ENCODE results near the gene GIMAP2. TPM values are rescaled to one million over a fixed set of nuclear protein-coding genes. Genes with fewer than 3 reads are reported as not detected.
"Not testable (repeated sequence)": the region's sequence is repeated elsewhere in the genome, so short reads cannot be mapped to it uniquely, and the experiment has no call there.

GIMAP2 gene
- 29.7 TPM for polyA plus RNA-seq (2012; ENCODE audit: missing spikeins)

- FAIRE-seq (peak; percentile 93), DNase-seq (ENCODE audit: insufficient read length) (no peak)
- no peak for TF ChIP-seq POLR2A (IDR thresholded peaks at IDR 0.05; ENCODE audit: low read depth, low read length)
- TF ChIP-seq POLR2AphosphoS5 (IDR thresholded peaks at IDR 0.05; ENCODE audit: low read depth, low read length), result no peak
- TF ChIP-seq TAF1 (IDR thresholded peaks at IDR 0.05; ENCODE audit: borderline replicate concordance, low read depth, low read length), result no peak
Observed at GRCh38 chr7:150685219-150686029, at the start of gene GIMAP2. GIMAP2 (plus strand) TSS chr7:150685706; CDS start chr7:150687060, 1,354 bp downstream.

GRCh38 chr7:150641854-150642253, 43.7 kb upstream of the GIMAP2 start:
- no peak for TF ChIP-seq TAF1 (IDR thresholded peaks at IDR 0.05; ENCODE audit: borderline replicate concordance, low read depth, low read length)
- no peak for TF ChIP-seq POLR2AphosphoS5 (IDR thresholded peaks at IDR 0.05; ENCODE audit: low read depth, low read length)
- no peak for DNase-seq (ENCODE audit: insufficient read length)
- no peak for FAIRE-seq

GRCh38 chr7:150642926-150643325, 42.6 kb upstream of the GIMAP2 start:
- TF ChIP-seq TAF1 (IDR thresholded peaks at IDR 0.05; ENCODE audit: borderline replicate concordance, low read depth, low read length) (no peak), POLR2AphosphoS5 (IDR thresholded peaks at IDR 0.05; ENCODE audit: low read depth, low read length) (no peak), POLR2A (IDR thresholded peaks at IDR 0.05; ENCODE audit: low read depth, low read length) (no peak)
- no peak for FAIRE-seq
- no peak for DNase-seq (ENCODE audit: insufficient read length)

- TF ChIP-seq POLR2AphosphoS5 (IDR thresholded peaks at IDR 0.05; ENCODE audit: low read depth, low read length) (no peak), POLR2A (IDR thresholded peaks at IDR 0.05; ENCODE audit: low read depth, low read length) (no peak), TAF1 (IDR thresholded peaks at IDR 0.05; ENCODE audit: borderline replicate concordance, low read depth, low read length) (no peak)
- FAIRE-seq (peak; percentile 53), DNase-seq (ENCODE audit: insufficient read length) (no peak)
Observed at GRCh38 chr7:150645259-150646020, 40.1 kb upstream of the GIMAP2 start.

- DNase-seq (ENCODE audit: insufficient read length), result no peak
- TF ChIP-seq POLR2A (IDR thresholded peaks at IDR 0.05; ENCODE audit: low read depth, low read length) (no peak), TAF1 (IDR thresholded peaks at IDR 0.05; ENCODE audit: borderline replicate concordance, low read depth, low read length) (no peak), POLR2AphosphoS5 (IDR thresholded peaks at IDR 0.05; ENCODE audit: low read depth, low read length) (no peak)
- peak; percentile 81 for FAIRE-seq
Observed at GRCh38 chr7:150648353-150649079, 37.0 kb upstream of the GIMAP2 start.

- DNase-seq (ENCODE audit: insufficient read length), result no peak
- TF ChIP-seq POLR2A (IDR thresholded peaks at IDR 0.05; ENCODE audit: low read depth, low read length) (no peak), POLR2AphosphoS5 (IDR thresholded peaks at IDR 0.05; ENCODE audit: low read depth, low read length) (no peak), TAF1 (IDR thresholded peaks at IDR 0.05; ENCODE audit: borderline replicate concordance, low read depth, low read length) (no peak)
- no peak for FAIRE-seq
Observed at GRCh38 chr7:150649080-150649385, 36.5 kb upstream of the GIMAP2 start.

GRCh38 chr7:150654692-150655091, 30.8 kb upstream of the GIMAP2 start:
- FAIRE-seq, result no peak
- TF ChIP-seq POLR2A (IDR thresholded peaks at IDR 0.05; ENCODE audit: low read depth, low read length) (no peak), POLR2AphosphoS5 (IDR thresholded peaks at IDR 0.05; ENCODE audit: low read depth, low read length) (no peak), TAF1 (IDR thresholded peaks at IDR 0.05; ENCODE audit: borderline replicate concordance, low read depth, low read length) (no peak)
- DNase-seq (ENCODE audit: insufficient read length), result no peak

GRCh38 chr7:150656047-150656446, 29.5 kb upstream of the GIMAP2 start:
- DNase-seq (ENCODE audit: insufficient read length) (no peak), FAIRE-seq (no peak)
- TF ChIP-seq POLR2A (IDR thresholded peaks at IDR 0.05; ENCODE audit: low read depth, low read length) (no peak), POLR2AphosphoS5 (IDR thresholded peaks at IDR 0.05; ENCODE audit: low read depth, low read length) (no peak), TAF1 (IDR thresholded peaks at IDR 0.05; ENCODE audit: borderline replicate concordance, low read depth, low read length) (no peak)

GRCh38 chr7:150657526-150657925, 28.0 kb upstream of the GIMAP2 start:
- TF ChIP-seq POLR2A (IDR thresholded peaks at IDR 0.05; ENCODE audit: low read depth, low read length) (no peak), TAF1 (IDR thresholded peaks at IDR 0.05; ENCODE audit: borderline replicate concordance, low read depth, low read length) (no peak), POLR2AphosphoS5 (IDR thresholded peaks at IDR 0.05; ENCODE audit: low read depth, low read length) (no peak)
- DNase-seq (ENCODE audit: insufficient read length), result no peak
- FAIRE-seq, result no peak

- FAIRE-seq (no peak), DNase-seq (ENCODE audit: insufficient read length) (no peak)
- TF ChIP-seq POLR2A (IDR thresholded peaks at IDR 0.05; ENCODE audit: low read depth, low read length) (no peak), POLR2AphosphoS5 (IDR thresholded peaks at IDR 0.05; ENCODE audit: low read depth, low read length) (no peak), TAF1 (IDR thresholded peaks at IDR 0.05; ENCODE audit: borderline replicate concordance, low read depth, low read length) (no peak)
Observed at GRCh38 chr7:150660939-150661613, 24.4 kb upstream of the GIMAP2 start.

- peak; percentile 48 for FAIRE-seq
- not testable (repeated sequence) for DNase-seq (ENCODE audit: insufficient read length)
Observed at GRCh38 chr7:150662821-150663220, 22.7 kb upstream of the GIMAP2 start.
